K562 (cell line): ENCODE measurements around the gene DDX50. TPM values are rescaled to one million over a fixed set of nuclear protein-coding genes. Genes with fewer than 3 reads are reported as not detected.

ENCODE experiments used
- ATAC-seq: fragments of 200-7000 bp; cut with Tn5 transposase; 3 replicates; pipeline ENCODE4 v1.9.1; 2020; ENCODE audit warnings: moderate library complexity
- BruUV-seq: library from RNA; stranded (reverse); fragments of 400-500 nt; replicated peaks from 2 replicates; lab custom pipeline; 2021; lab: Mats Ljungman, UMichigan
- CTCF ChIA-PET: fragments of 300-600 bp; formaldehyde crosslinking; extraction: SDS; loops from one replicate; lab custom pipeline; 2021; ENCODE audit warnings: low intra/inter-chr PET ratio; lab: Yijun Ruan, JAX
- POLR2A ChIA-PET: fragments of 300-600, 350-650 bp; sonication (Branson Sonifier 250); formaldehyde crosslinking; extraction: SDS; loops from one replicate; lab custom pipeline; 2021; ENCODE audit warnings: antibody characterized with exemption, inconsistent platforms; lab: Yijun Ruan, JAX
- DNase-seq, 4 experiments: peaks; one replicate each; pipeline versions ENCODE4 v3.0.0 to v3.0.0-alpha.2; 2011 to 2018; ENCODE audit warnings: low spot score in 3 of 4, mixed read lengths in 3 of 4; ENCODE audit errors: extremely low read depth in 1 of 4
- FAIRE-seq: peaks from 2 replicates; lab custom pipeline; 2011; peaks lifted over from hg19 to GRCh38; lab: Jason Lieb, UNC
- H2AFZ ChIP-seq: 2 replicates; pipeline ENCODE4 v1.6.0; 2011; ENCODE audit warnings: low read depth, low read length, control low read depth, inconsistent platforms
- H3K27ac ChIP-seq: fragments of 200-600 bp; 3 replicates; pipeline ENCODE4 v1.8.0; 2011; ENCODE audit warnings: low read depth, mild to moderate bottlenecking, control low read depth, inconsistent platforms, low read length, moderate library complexity, mixed read lengths; ENCODE audit errors: extremely low read depth
- H3K27me3 ChIP-seq, 2 experiments: fragments of 300-600 bp in 1 of 2; 2 replicates in 1 of 2; 3 replicates in 1 of 2; pipeline versions ENCODE4 v1.6.0 to v1.8.0; 2011; ENCODE audit warnings: inconsistent platforms in 2 of 2, low read length in 2 of 2, mild to moderate bottlenecking in 1 of 2, mixed read lengths in 1 of 2, moderate library complexity in 1 of 2; ENCODE audit not compliant: control insufficient read depth in 2 of 2, insufficient read depth in 2 of 2
- H3K36me3 ChIP-seq: fragments of 300-600 bp; 3 replicates; pipeline ENCODE4 v1.8.0; 2011; ENCODE audit warnings: mild to moderate bottlenecking, low read length, inconsistent platforms; ENCODE audit not compliant: control insufficient read depth, insufficient read depth
- H3K4me1 ChIP-seq, 2 experiments: fragments of 200-600 bp in 1 of 2; replicated peaks in 1 of 2; 2 replicates in 1 of 2; 3 replicates in 1 of 2; pipeline versions ENCODE4 v1.5.1 to v1.8.0; 2011; ENCODE audit warnings: inconsistent platforms in 2 of 2, low read length in 2 of 2, mild to moderate bottlenecking in 1 of 2, mixed read lengths in 1 of 2, moderate library complexity in 1 of 2; ENCODE audit not compliant: control insufficient read depth in 2 of 2, insufficient read depth in 2 of 2
- H3K4me2 ChIP-seq: 2 replicates; pipeline ENCODE4 v1.6.1; 2011; ENCODE audit warnings: low read length, control low read depth, inconsistent platforms, mixed read lengths; ENCODE audit not compliant: insufficient read depth
- H3K4me3 ChIP-seq: fragments of 200-600 bp; sonication (generic), shearing (Covaris generic); 2 replicates; pipeline ENCODE4 v1.5.1; 2016; ENCODE audit warnings: control low read depth, inconsistent platforms
- H3K79me2 ChIP-seq: fragments of 200-600 bp; 3 replicates; pipeline ENCODE4 v1.8.0; 2011; ENCODE audit warnings: low read length, inconsistent platforms; ENCODE audit not compliant: control insufficient read depth, insufficient read depth
- H3K9ac ChIP-seq, 2 experiments: 2 replicates each; pipeline versions ENCODE4 v1.6.0 to v1.6.1; 2011; ENCODE audit warnings: low read depth in 2 of 2, low read length in 2 of 2, control low read depth in 1 of 2, inconsistent platforms in 1 of 2, mild to moderate bottlenecking in 1 of 2, mixed read lengths in 1 of 2; ENCODE audit not compliant: insufficient read depth in 1 of 2
- H3K9me1 ChIP-seq: one replicate; pipeline ENCODE4 v1.6.0; 2011; ENCODE audit warnings: inconsistent platforms, mild to moderate bottlenecking, low read length, moderate library complexity; ENCODE audit not compliant: control insufficient read depth, insufficient read depth
- H3K9me3 ChIP-seq: replicated peaks from 2 replicates; pipeline ENCODE4 v1.5.1; 2011; ENCODE audit warnings: low read depth, low read length, inconsistent platforms; ENCODE audit not compliant: control insufficient read depth, insufficient read depth
- H4K20me1 ChIP-seq: replicated peaks from 2 replicates; pipeline ENCODE4 v1.6.1; 2011; ENCODE audit warnings: low read length, inconsistent platforms, mixed read lengths; ENCODE audit not compliant: control insufficient read depth, insufficient read depth
- REST ChIP-seq, 2 experiments: fragments of 450-650 bp; formaldehyde crosslinking in 1 of 2; IDR thresholded peaks; 2 replicates each; pipeline versions ENCODE4 v1.4.0 to v1.6.1; 2014 to 2020; ENCODE audit warnings: mild to moderate bottlenecking in 2 of 2, borderline replicate concordance in 1 of 2, low read depth in 1 of 2
- ZKSCAN1 ChIP-seq: fragments of 150-350 bp; IDR thresholded peaks from 2 replicates; pipeline ENCODE4 v1.6.1; 2016; ENCODE audit warnings: low read depth, low read length
- WGBS: fragments of 100-300 bp; shearing (Covaris generic); methylation state at CpG from one replicate; pipeline ENCODE4 v1.1.6; 2016; ENCODE audit warnings: low coverage, mixed read lengths; ENCODE audit not compliant: insufficient coverage; ENCODE audit errors: missing lambda C conversion rate; 5-methylcytosine and 5-hydroxymethylcytosine counted together
- in situ Hi-C: fragments of 300-500 bp; cut with MboI; formaldehyde crosslinking; loops from 4 replicates; pipeline ENCODE4 v1.15.0; 2018; ENCODE audit warnings: inconsistent platforms, mixed read lengths
- intact Hi-C: fragments of 100-400 bp; cut with micrococcal nuclease; formaldehyde crosslinking; loops from 2 replicates; pipeline ENCODE4 v1.14.2; 2022
- polyA plus RNA-seq, 8 experiments: library from polyadenylated mRNA; depleted of rRNA in 4 of 8; stranded (reverse) in 5 of 8; unstranded in 3 of 8; fragments of >200 nt; fragmentation: Nextera tagmentation in 2 of 8; fragmentation: Illumina TruSeq in 1 of 8; extraction: Ambion mirVana in 2 of 8; extraction: Trizol in 1 of 8; gene quantifications; 2 replicates each; pipeline versions ENCODE4 v1.2.1 to v1.2.3, GENCODE V29; 2011 to 2014; ENCODE audit warnings: inconsistent platforms in 1 of 8, missing spikeins in 1 of 8
- total RNA-seq, 7 experiments: library from RNA; depleted of rRNA in 6 of 7; stranded (reverse); fragments of >200 nt in 6 of 7; fragmentation: Illumina TruSeq in 2 of 7; extraction: Trizol in 2 of 7; gene quantifications; 2 replicates each; pipeline versions ENCODE4 v1.2.1 to v1.2.3, GENCODE V29; 2011 to 2021; ENCODE audit warnings: low replicate concordance in 1 of 7

The DDX50 gene
- total and polyA plus RNA-seq, 9 of the 15 experiments (the other 6 are each of a cell fraction or from before 2014, with no cell fraction given): 36.7 to 86.8 (median 57.4) TPM

DNA sequence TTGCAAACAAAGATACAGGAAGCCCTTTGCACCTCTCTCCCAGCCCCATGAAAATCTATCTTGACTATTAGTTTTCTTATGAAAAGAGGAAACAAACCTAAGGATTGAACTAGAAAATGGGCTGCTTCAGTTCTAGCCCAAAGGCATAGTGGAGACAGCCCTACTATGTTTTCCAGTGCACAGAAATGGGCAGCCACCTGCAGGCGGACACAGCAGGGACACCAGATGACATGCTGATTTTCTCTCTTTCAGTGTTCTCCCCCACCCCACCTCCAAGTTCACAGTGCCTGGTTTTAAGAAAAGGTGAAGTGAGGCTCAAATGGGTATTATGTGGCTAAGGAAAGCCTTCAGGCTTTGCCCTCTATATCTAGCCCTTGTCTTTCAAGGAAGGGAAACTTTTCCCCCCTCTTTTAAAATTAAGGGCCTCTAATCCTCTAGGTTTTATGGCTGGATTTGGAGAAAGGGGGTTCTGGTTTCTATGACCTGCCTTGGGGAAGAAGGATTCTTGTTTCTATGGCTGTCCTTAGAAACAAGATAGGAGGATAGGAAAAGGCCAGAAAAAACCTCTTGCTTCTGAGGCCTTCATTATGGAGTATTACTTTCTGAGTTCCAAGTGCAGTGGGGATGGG is 23.5 kb upstream of the DDX50 start:
- Histone ChIP-seq H3K4me2 (no peak overlapping the region), H3K36me3 (no peaks in the 10 kb centered on the region), H3K4me3 (no peak overlapping the region), H2AFZ (no peak overlapping the region), H3K9me3 (no peaks in the 10 kb centered on the region), H3K4me1 (no peaks in the 10 kb centered on the region), H3K79me2 (no peaks in the 10 kb centered on the region), H3K9me1 (no peaks in the 10 kb centered on the region), H3K27ac (no peak overlapping the region), H4K20me1 (no peaks in the 10 kb centered on the region), H3K9ac (no peak overlapping the region), H3K27me3 (no peaks in the 10 kb centered on the region)
- intact Hi-C loops (no loop called here), in situ Hi-C loops (no loop called here)
- BruUV-seq: no TSS peak
- ATAC-seq (no peak), DNase-seq (no peak), FAIRE-seq (no peak)
- CTCF ChIA-PET: no interaction called here
- POLR2A ChIA-PET: no interaction called here
- WGBS: 44% methylated on average over 1 of the region's 1 CpG
- TF ChIP-seq ZKSCAN1 (peak; percentile 72), REST (IDR thresholded peaks at IDR 0.05; ENCODE audit: borderline replicate concordance) (no peak), REST (CRISPR knock-in tag; IDR thresholded peaks at IDR 0.05; ENCODE audit: low read depth) (no peak)
